Measurements from ENCODE around the gene FOXP1. TPM values are rescaled to one million over a fixed set of nuclear protein-coding genes. Genes with fewer than 3 reads are reported as not detected.

Gene FOXP1
- total and polyA plus RNA-seq, 4 donors, result 4.9 to 35.4 (median 32.0) TPM

GRCh38 chr3:71397046-71397445 is 186.5 kb downstream of the FOXP1 start:
- TF ChIP-seq JUND (IDR thresholded peaks at IDR 0.05) (no peak), RXRA (IDR thresholded peaks at IDR 0.05) (no peak), SP1 (IDR thresholded peaks at IDR 0.05) (no peak), GABPA (IDR thresholded peaks at IDR 0.05 in 1 of 2, conservative IDR thresholded peaks at IDR 0.05 in 1 of 2) (no peak), FOXA2 (IDR thresholded peaks at IDR 0.05) (no peak), EGR1 (IDR thresholded peaks at IDR 0.05; ENCODE audit: low read depth in 2 of 2) (no peak), TAF1 (conservative IDR thresholded peaks at IDR 0.05) (no peak), HNF4G (IDR thresholded peaks at IDR 0.05) (no peak), HNF4A (conservative IDR thresholded peaks at IDR 0.05) (peak in 1 of 2 donors; percentile 20), RAD21 (IDR thresholded peaks at IDR 0.05) (peak; percentile 60 to 75), NR2F2 (IDR thresholded peaks at IDR 0.05) (no peak), ATF3 (IDR thresholded peaks at IDR 0.05) (no peak), FOXA1 (IDR thresholded peaks at IDR 0.05) (no peak), YY1 (IDR thresholded peaks at IDR 0.05) (no peak)
- TF ChIP-seq, protein P1, sequence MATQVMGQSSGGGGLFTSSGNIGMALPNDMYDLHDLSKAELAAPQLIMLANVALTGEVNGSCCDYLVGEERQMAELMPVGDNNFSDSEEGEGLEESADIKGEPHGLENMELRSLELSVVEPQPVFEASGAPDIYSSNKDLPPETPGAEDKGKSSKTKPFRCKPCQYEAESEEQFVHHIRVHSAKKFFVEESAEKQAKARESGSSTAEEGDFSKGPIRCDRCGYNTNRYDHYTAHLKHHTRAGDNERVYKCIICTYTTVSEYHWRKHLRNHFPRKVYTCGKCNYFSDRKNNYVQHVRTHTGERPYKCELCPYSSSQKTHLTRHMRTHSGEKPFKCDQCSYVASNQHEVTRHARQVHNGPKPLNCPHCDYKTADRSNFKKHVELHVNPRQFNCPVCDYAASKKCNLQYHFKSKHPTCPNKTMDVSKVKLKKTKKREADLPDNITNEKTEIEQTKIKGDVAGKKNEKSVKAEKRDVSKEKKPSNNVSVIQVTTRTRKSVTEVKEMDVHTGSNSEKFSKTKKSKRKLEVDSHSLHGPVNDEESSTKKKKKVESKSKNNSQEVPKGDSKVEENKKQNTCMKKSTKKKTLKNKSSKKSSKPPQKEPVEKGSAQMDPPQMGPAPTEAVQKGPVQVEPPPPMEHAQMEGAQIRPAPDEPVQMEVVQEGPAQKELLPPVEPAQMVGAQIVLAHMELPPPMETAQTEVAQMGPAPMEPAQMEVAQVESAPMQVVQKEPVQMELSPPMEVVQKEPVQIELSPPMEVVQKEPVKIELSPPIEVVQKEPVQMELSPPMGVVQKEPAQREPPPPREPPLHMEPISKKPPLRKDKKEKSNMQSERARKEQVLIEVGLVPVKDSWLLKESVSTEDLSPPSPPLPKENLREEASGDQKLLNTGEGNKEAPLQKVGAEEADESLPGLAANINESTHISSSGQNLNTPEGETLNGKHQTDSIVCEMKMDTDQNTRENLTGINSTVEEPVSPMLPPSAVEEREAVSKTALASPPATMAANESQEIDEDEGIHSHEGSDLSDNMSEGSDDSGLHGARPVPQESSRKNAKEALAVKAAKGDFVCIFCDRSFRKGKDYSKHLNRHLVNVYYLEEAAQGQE (IDR thresholded peaks at IDR 0.05), result no peak
- TF ChIP-seq, protein P2, sequence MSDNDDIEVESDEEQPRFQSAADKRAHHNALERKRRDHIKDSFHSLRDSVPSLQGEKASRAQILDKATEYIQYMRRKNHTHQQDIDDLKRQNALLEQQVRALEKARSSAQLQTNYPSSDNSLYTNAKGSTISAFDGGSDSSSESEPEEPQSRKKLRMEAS (IDR thresholded peaks at IDR 0.05), result no peak
- TF ChIP-seq, protein P3, sequence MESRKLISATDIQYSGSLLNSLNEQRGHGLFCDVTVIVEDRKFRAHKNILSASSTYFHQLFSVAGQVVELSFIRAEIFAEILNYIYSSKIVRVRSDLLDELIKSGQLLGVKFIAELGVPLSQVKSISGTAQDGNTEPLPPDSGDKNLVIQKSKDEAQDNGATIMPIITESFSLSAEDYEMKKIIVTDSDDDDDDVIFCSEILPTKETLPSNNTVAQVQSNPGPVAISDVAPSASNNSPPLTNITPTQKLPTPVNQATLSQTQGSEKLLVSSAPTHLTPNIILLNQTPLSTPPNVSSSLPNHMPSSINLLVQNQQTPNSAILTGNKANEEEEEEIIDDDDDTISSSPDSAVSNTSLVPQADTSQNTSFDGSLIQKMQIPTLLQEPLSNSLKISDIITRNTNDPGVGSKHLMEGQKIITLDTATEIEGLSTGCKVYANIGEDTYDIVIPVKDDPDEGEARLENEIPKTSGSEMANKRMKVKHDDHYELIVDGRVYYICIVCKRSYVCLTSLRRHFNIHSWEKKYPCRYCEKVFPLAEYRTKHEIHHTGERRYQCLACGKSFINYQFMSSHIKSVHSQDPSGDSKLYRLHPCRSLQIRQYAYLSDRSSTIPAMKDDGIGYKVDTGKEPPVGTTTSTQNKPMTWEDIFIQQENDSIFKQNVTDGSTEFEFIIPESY (IDR thresholded peaks at IDR 0.05), result no peak
- TF ChIP-seq, protein P4, sequence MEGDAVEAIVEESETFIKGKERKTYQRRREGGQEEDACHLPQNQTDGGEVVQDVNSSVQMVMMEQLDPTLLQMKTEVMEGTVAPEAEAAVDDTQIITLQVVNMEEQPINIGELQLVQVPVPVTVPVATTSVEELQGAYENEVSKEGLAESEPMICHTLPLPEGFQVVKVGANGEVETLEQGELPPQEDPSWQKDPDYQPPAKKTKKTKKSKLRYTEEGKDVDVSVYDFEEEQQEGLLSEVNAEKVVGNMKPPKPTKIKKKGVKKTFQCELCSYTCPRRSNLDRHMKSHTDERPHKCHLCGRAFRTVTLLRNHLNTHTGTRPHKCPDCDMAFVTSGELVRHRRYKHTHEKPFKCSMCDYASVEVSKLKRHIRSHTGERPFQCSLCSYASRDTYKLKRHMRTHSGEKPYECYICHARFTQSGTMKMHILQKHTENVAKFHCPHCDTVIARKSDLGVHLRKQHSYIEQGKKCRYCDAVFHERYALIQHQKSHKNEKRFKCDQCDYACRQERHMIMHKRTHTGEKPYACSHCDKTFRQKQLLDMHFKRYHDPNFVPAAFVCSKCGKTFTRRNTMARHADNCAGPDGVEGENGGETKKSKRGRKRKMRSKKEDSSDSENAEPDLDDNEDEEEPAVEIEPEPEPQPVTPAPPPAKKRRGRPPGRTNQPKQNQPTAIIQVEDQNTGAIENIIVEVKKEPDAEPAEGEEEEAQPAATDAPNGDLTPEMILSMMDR (IDR thresholded peaks at IDR 0.05; ENCODE audit: low read depth, low read length, missing input control), result peak; percentile 67
- no peak overlapping the region for H3K27ac ChIP-seq (ENCODE audit: low read depth in 1 of 2, low read length in 2 of 2)
- no peak overlapping the region for H3K9ac ChIP-seq (ENCODE audit: low read depth in 1 of 2, low read length in 2 of 2)
- no peaks in the 10 kb centered on the region for H3K36me3 ChIP-seq (ENCODE audit: control insufficient read depth in 4 of 4, insufficient read depth in 3 of 4, low read depth in 1 of 4, low read length in 3 of 4)
- H3K9me3 ChIP-seq (ENCODE audit: control insufficient read depth in 4 of 4, low read length in 3 of 4), result no peaks in the 10 kb centered on the region
- 25% methylated on average over 5 of the region's 5 CpGs for WGBS
- H3K4me1 ChIP-seq (ENCODE audit: control insufficient read depth in 4 of 4, insufficient read depth in 4 of 4, low read length in 3 of 4), result peaks cover 4 to 36% (median 34%) of the 10 kb centered on the region in 4 donors
- no peak for DNase-seq (ENCODE audit: low spot score)
- H3K4me3 ChIP-seq (ENCODE audit: low read depth in 1 of 3, low read length in 3 of 3), result no peak overlapping the region
- H3K27me3 ChIP-seq (ENCODE audit: control insufficient read depth in 4 of 4, insufficient read depth in 4 of 4, low read length in 3 of 4), result no peaks in the 10 kb centered on the region
